GM12878 (cell line): ENCODE data around the gene SPEG. TPM values are rescaled to one million over a fixed set of nuclear protein-coding genes. Genes with fewer than 3 reads are reported as not detected.

Experiments used
- ATAC-seq: fragments of 200-7000 bp; cut with Tn5 transposase; 3 replicates; pipeline ENCODE4 v1.9.1; 2020; ENCODE audit warnings: mild to moderate bottlenecking, moderate library complexity
- BruUV-seq: library from RNA; stranded (reverse); fragments of 400-500 nt; replicated peaks from 2 replicates; lab custom pipeline; 2021; lab: Mats Ljungman, UMichigan
- CTCF ChIA-PET: fragments of 300-600 bp; sonication (Branson Sonifier 250); formaldehyde crosslinking; extraction: SDS; loops from one replicate; lab custom pipeline; 2021; ENCODE audit warnings: inconsistent platforms; lab: Yijun Ruan, JAX
- POLR2A ChIA-PET: fragments of 350-600 bp; formaldehyde crosslinking; extraction: SDS; loops from one replicate; lab custom pipeline; 2021; ENCODE audit warnings: inconsistent platforms; lab: Charles Lee
- RAD21 ChIA-PET: fragments of 300-600 bp; sonication (Branson Sonifier 250); formaldehyde crosslinking; loops from one replicate; lab custom pipeline; 2023; ENCODE audit warnings: antibody characterized with exemption; ENCODE audit not compliant: unreplicated experiment; lab: Charles Lee
- SMC1A ChIA-PET: fragments of 300-600 bp; sonication (Branson Sonifier 250); formaldehyde crosslinking; loops from one replicate; lab custom pipeline; 2023; ENCODE audit not compliant: unreplicated experiment, uncharacterized antibody; lab: Charles Lee
- DNase-seq: peaks from one replicate; pipeline ENCODE4 v3.0.0-alpha.2; 2011; ENCODE audit warnings: low read depth, low spot score
- FAIRE-seq: peaks from 3 replicates; lab custom pipeline; 2011; peaks lifted over from hg19 to GRCh38; lab: Jason Lieb, UNC
- H2AFZ ChIP-seq: 2 replicates; pipeline ENCODE4 v1.6.0; 2011; ENCODE audit warnings: low read depth, low read length, control low read depth; ENCODE audit not compliant: control insufficient read depth
- H3K27ac ChIP-seq: 2 replicates; pipeline ENCODE4 v1.5.1; 2011; ENCODE audit warnings: control low read depth; ENCODE audit not compliant: control insufficient read depth, insufficient read depth
- H3K27me3 ChIP-seq, 2 experiments: replicated peaks in 1 of 2; 2 replicates each; pipeline versions ENCODE4 v1.6.0 to v1.6.1; 2011; ENCODE audit warnings: low read length in 1 of 2; ENCODE audit not compliant: control insufficient read depth in 2 of 2, insufficient read depth in 2 of 2
- H3K36me3 ChIP-seq, 2 experiments: 2 replicates each; pipeline ENCODE4 v1.5.1; 2011; ENCODE audit warnings: low read length in 1 of 2; ENCODE audit not compliant: control insufficient read depth in 2 of 2, insufficient read depth in 2 of 2
- H3K4me1 ChIP-seq: 2 replicates; pipeline ENCODE4 v1.6.1; 2011; ENCODE audit warnings: mild to moderate bottlenecking, low read length, moderate library complexity, mixed read lengths; ENCODE audit not compliant: control insufficient read depth, insufficient read depth
- H3K4me2 ChIP-seq: 2 replicates; pipeline ENCODE4 v1.6.0; 2011; ENCODE audit warnings: control low read depth; ENCODE audit not compliant: control insufficient read depth, insufficient read depth
- H3K4me3 ChIP-seq: fragments of 200-600 bp; sonication (generic); 2 replicates; pipeline ENCODE4 v1.5.1; 2016
- H3K79me2 ChIP-seq: 2 replicates; pipeline ENCODE4 v1.6.0; 2011; ENCODE audit warnings: low read length; ENCODE audit not compliant: control insufficient read depth, insufficient read depth
- H3K9ac ChIP-seq: 2 replicates; pipeline ENCODE4 v1.8.0; 2011; ENCODE audit warnings: low read length, control low read depth, mixed read lengths; ENCODE audit not compliant: control insufficient read depth, insufficient read depth
- H3K9me3 ChIP-seq: replicated peaks from 3 replicates; pipeline ENCODE4 v1.5.1; 2011; ENCODE audit warnings: mild to moderate bottlenecking, low read length; ENCODE audit not compliant: control insufficient read depth, insufficient read depth
- H4K20me1 ChIP-seq: 2 replicates; pipeline ENCODE4 v1.6.0; 2011; ENCODE audit not compliant: control insufficient read depth, insufficient read depth
- ATF7 ChIP-seq: fragments of 450-650 bp; IDR thresholded peaks from 2 replicates; pipeline ENCODE4 v1.6.1; 2016; ENCODE audit warnings: low read depth, mild to moderate bottlenecking
- PAX8 ChIP-seq: fragments of 450-650 bp; IDR thresholded peaks from 2 replicates; pipeline ENCODE4 v1.6.1; 2017; ENCODE audit warnings: mild to moderate bottlenecking, moderate library complexity
- SMC3 ChIP-seq: IDR thresholded peaks from 2 replicates; pipeline ENCODE4 v1.6.1; 2011; ENCODE audit warnings: low read length, improper control_type of control experiment, borderline replicate concordance
- SUPT20H ChIP-seq: IDR thresholded peaks from 2 replicates; pipeline ENCODE4 v1.6.1; 2011; ENCODE audit warnings: low read depth, mild to moderate bottlenecking, low read length, moderate library complexity, borderline replicate concordance; ENCODE audit not compliant: control insufficient read depth
- YBX1 ChIP-seq: fragments of 450-650 bp; IDR thresholded peaks from 2 replicates; pipeline ENCODE4 v1.6.1; 2016; ENCODE audit warnings: antibody characterized with exemption
- ZSCAN29 ChIP-seq: fragments of 450-650 bp; IDR thresholded peaks from 2 replicates; pipeline ENCODE4 v1.6.1; 2017; ENCODE audit warnings: mild to moderate bottlenecking, moderate library complexity
- WGBS: methylation state at CpG from one replicate; pipeline ENCODE4 v1.1.6; 2016; ENCODE audit warnings: low lambda C conversion rate; ENCODE audit not compliant: insufficient replicate concordance, insufficient coverage; ENCODE audit errors: missing lambda C conversion rate; 5-methylcytosine and 5-hydroxymethylcytosine counted together
- in situ Hi-C: fragments of 300-500 bp; cut with MboI; formaldehyde crosslinking; loops from 9 replicates; pipeline ENCODE4 v1.14.3; 2018; ENCODE audit warnings: mixed read lengths
- intact Hi-C: fragments of 100-400 bp; cut with micrococcal nuclease; formaldehyde crosslinking; loops from one replicate; pipeline ENCODE4 v1.14.2; 2022; ENCODE audit not compliant: unreplicated experiment
- polyA plus RNA-seq, 11 experiments: library from polyadenylated mRNA; depleted of rRNA in 4 of 11; unstranded in 6 of 11; stranded (reverse) in 5 of 11; fragments of >200 nt; fragmentation: Nextera tagmentation in 4 of 11; fragmentation: Illumina TruSeq in 1 of 11; extraction: Ambion mirVana in 4 of 11; extraction: Trizol in 1 of 11; gene quantifications; 1 replicate in 1 of 11; 2 replicates in 10 of 11; pipeline versions ENCODE4 v1.2.1 to v1.2.3, GENCODE V29; 2011 to 2016; ENCODE audit warnings: inconsistent platforms in 2 of 11, missing spikeins in 2 of 11, low read depth in 1 of 11
- total RNA-seq, 4 experiments: library from RNA; depleted of rRNA in 3 of 4; stranded (reverse); fragments of >200 nt in 3 of 4; fragmentation: Illumina TruSeq in 1 of 4; extraction: Trizol in 1 of 4; gene quantifications; 2 replicates each; pipeline versions ENCODE4 v1.2.1 to v1.2.3, GENCODE V29; 2013 to 2021
- TF ChIP-seq, protein P1 (sequence below): fragments of 450-650 bp; formaldehyde crosslinking; IDR thresholded peaks from 2 replicates; pipeline ENCODE4 v1.5.0; 2022; ENCODE audit warnings: mild to moderate bottlenecking, missing genetic modification characterization
- TF ChIP-seq, protein P2 (sequence below): fragments of 450-650 bp; IDR thresholded peaks from 2 replicates; pipeline ENCODE4 v1.6.1; 2016; ENCODE audit warnings: mild to moderate bottlenecking

SPEG gene
- total and polyA plus RNA-seq, 10 of the 15 experiments (the other 5 are each of a cell fraction or from before 2014, with no cell fraction given): 0.03 to 0.28 TPM; not detected in 8

DNA sequence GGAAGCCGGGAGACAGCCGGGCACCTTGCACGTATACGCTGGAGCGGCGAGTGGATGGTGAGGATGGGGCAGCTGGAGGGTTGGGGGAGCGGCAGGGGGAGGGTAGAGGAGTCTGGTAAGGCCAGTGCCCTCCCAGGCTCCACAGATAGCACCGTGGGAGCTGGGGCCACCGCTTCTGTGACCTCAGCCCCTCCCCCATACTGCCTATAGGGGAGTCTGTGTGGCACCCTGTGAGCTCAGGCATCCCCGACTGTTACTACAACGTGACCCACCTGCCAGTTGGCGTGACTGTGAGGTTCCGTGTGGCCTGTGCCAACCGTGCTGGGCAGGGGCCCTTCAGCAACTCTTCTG is 54.2 kb downstream of the SPEG start (continued):
- TF ChIP-seq, protein P1, sequence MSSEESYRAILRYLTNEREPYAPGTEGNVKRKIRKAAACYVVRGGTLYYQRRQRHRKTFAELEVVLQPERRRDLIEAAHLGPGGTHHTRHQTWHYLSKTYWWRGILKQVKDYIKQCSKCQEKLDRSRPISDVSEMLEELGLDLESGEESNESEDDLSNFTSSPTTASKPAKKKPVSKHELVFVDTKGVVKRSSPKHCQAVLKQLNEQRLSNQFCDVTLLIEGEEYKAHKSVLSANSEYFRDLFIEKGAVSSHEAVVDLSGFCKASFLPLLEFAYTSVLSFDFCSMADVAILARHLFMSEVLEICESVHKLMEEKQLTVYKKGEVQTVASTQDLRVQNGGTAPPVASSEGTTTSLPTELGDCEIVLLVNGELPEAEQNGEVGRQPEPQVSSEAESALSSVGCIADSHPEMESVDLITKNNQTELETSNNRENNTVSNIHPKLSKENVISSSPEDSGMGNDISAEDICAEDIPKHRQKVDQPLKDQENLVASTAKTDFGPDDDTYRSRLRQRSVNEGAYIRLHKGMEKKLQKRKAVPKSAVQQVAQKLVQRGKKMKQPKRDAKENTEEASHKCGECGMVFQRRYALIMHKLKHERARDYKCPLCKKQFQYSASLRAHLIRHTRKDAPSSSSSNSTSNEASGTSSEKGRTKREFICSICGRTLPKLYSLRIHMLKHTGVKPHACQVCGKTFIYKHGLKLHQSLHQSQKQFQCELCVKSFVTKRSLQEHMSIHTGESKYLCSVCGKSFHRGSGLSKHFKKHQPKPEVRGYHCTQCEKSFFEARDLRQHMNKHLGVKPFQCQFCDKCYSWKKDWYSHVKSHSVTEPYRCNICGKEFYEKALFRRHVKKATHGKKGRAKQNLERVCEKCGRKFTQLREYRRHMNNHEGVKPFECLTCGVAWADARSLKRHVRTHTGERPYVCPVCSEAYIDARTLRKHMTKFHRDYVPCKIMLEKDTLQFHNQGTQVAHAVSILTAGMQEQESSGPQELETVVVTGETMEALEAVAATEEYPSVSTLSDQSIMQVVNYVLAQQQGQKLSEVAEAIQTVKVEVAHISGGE: no peak
- TF ChIP-seq PAX8 (no peak), SUPT20H (no peak), ATF7 (no peak)

DNA sequence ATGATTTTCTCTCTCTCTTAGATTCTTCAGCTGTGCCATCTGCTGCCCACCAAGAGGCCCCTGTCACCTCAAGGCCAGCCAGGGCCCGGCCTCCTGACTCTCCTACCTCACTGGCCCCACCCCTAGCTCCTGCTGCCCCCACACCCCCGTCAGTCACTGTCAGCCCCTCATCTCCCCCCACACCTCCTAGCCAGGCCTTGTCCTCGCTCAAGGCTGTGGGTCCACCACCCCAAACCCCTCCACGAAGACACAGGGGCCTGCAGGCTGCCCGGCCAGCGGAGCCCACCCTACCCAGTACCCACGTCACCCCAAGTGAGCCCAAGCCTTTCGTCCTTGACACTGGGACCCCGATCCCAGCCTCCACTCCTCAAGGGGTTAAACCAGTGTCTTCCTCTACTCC is 54.7 kb downstream of the SPEG start:
- ChIA-PET SMC1A (no interaction called here), CTCF (interaction anchor here (1.2 kb wide), 1 partner anchor 40 kb away, joined by 3 read pairs; no protein-coding TSS in a partner anchor), POLR2A (no interaction called here), RAD21 (no interaction called here)
- peaks cover 6 to 23% of the 10 kb centered on the region in 2 experiments for H3K27me3 ChIP-seq
- no peak for FAIRE-seq
- no peaks in the 10 kb centered on the region for H3K9me3 ChIP-seq
- H3K4me3 ChIP-seq: no peak overlapping the region
- no peak overlapping the region for H3K27ac ChIP-seq
- no peak for ATAC-seq
- WGBS: 5% methylated on average over 9 of the region's 9 CpGs
- H4K20me1 ChIP-seq: no peaks in the 10 kb centered on the region
- no peaks in the 10 kb centered on the region for H3K4me1 ChIP-seq
- no peaks in the 10 kb centered on the region for H3K36me3 ChIP-seq
- H3K9ac ChIP-seq: no peak overlapping the region
- H2AFZ ChIP-seq: no peak overlapping the region
- in situ Hi-C loops: no loop called here
- H3K79me2 ChIP-seq: no peaks in the 10 kb centered on the region
- H3K4me2 ChIP-seq: no peak overlapping the region
- no TSS peak for BruUV-seq
- no peak for DNase-seq
- TF ChIP-seq ZSCAN29 (no peak), SMC3 (no peak), YBX1 (no peak)
- TF ChIP-seq, protein P2, sequence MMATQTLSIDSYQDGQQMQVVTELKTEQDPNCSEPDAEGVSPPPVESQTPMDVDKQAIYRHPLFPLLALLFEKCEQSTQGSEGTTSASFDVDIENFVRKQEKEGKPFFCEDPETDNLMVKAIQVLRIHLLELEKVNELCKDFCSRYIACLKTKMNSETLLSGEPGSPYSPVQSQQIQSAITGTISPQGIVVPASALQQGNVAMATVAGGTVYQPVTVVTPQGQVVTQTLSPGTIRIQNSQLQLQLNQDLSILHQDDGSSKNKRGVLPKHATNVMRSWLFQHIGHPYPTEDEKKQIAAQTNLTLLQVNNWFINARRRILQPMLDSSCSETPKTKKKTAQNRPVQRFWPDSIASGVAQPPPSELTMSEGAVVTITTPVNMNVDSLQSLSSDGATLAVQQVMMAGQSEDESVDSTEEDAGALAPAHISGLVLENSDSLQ: no peak
- TF ChIP-seq, all 136 proteins: peak for 0
- intact Hi-C loops: no loop called here
